AG04449 (cell line): ENCODE results near the gene RASAL3.

Experiments used
- CTCF ChIA-PET: fragments of 350-600 bp; formaldehyde crosslinking; extraction: SDS; loops from one replicate; lab custom pipeline; 2021; ENCODE audit warnings: antibody characterized with exemption; lab: Yijun Ruan, JAX
- POLR2A ChIA-PET: fragments of 400-600, 350-600 bp; formaldehyde crosslinking; extraction: SDS; loops from one replicate; lab custom pipeline; 2020; ENCODE audit warnings: antibody characterized with exemption, inconsistent platforms; lab: Yijun Ruan, JAX
- DNase-seq: peaks from one replicate; pipeline ENCODE4 v3.0.0-alpha.2; 2010; ENCODE audit warnings: low read depth, low spot score
- H3K4me3 ChIP-seq: 2 replicates; pipeline ENCODE4 v1.5.1; 2011; ENCODE audit warnings: low read depth, mild to moderate bottlenecking, control low read depth, low read length
- CTCF ChIP-seq: IDR thresholded peaks from one replicate; pipeline ENCODE4 v1.5.1; 2011; ENCODE audit warnings: mild to moderate bottlenecking, moderate library complexity, low read length, control low read depth, inconsistent platforms; ENCODE audit not compliant: insufficient read depth; ENCODE audit errors: missing control alignments

Gene RASAL3

GRCh38 chr19:15439078-15439799 lies 25.1 kb downstream of the RASAL3 start:
- ChIA-PET CTCF (interaction anchor here (1.1 kb wide), 1 partner anchor 11 kb away, joined by 3 read pairs; no protein-coding TSS in a partner anchor), POLR2A (no interaction called here)
- no peak for DNase-seq
- TF ChIP-seq CTCF: no peak
- H3K4me3 ChIP-seq: no peak overlapping the region

- DNase-seq: no peak
- H3K4me3 ChIP-seq: no peak overlapping the region
- CTCF ChIA-PET: interaction anchor here (0.7 to 3.8 kb wide), 3 partner anchors 10 to 282 kb away, joined by 3 to 22 read pairs (median 3); partner anchors contain the start of gene AKAP8L
- POLR2A ChIA-PET: interaction anchor here (1.2 kb wide), 1 partner anchor 60 kb away, joined by 3 read pairs; no protein-coding TSS in a partner anchor
- no peak for TF ChIP-seq CTCF
Observed at GRCh38 chr19:15438577-15438976, 25.8 kb downstream of the RASAL3 start.

- CTCF ChIA-PET: interaction anchor here (0.7 to 3.8 kb wide), 5 partner anchors 10 to 346 kb away, joined by 3 to 22 read pairs (median 4); partner anchors contain the start of gene AKAP8L
- DNase-seq: no peak
- POLR2A ChIA-PET: interaction anchor here (1.2 to 2.3 kb wide), 2 partner anchors 19 to 59 kb away, joined by 3 to 10 read pairs; partner anchors contain the start of gene AKAP8L
- H3K4me3 ChIP-seq: no peak overlapping the region
- TF ChIP-seq CTCF: no peak
Observed at GRCh38 chr19:15438124-15438496, 26.2 kb downstream of the RASAL3 start.

- CTCF ChIA-PET: interaction anchor here (0.8 to 3.8 kb wide), 10 partner anchors 9 to 345 kb away, joined by 3 to 22 read pairs (median 4); partner anchors contain the start of gene AKAP8L
- POLR2A ChIA-PET: interaction anchor here (1.2 to 2.3 kb wide), 2 partner anchors 18 to 59 kb away, joined by 3 to 10 read pairs; partner anchors contain the start of gene AKAP8L
- no peak overlapping the region for H3K4me3 ChIP-seq
- DNase-seq: no peak
- TF ChIP-seq CTCF: peak; percentile 30
Observed at GRCh38 chr19:15437355-15438123, 26.8 kb downstream of the RASAL3 start.

GRCh38 chr19:15436826-15437110 lies 27.6 kb downstream of the RASAL3 start:
- TF ChIP-seq CTCF: no peak
- no peak overlapping the region for H3K4me3 ChIP-seq
- CTCF ChIA-PET: interaction anchor here (1.0 to 3.8 kb wide), 10 partner anchors 13 to 344 kb away, joined by 3 to 22 read pairs (median 4); partner anchors contain the start of gene AKAP8L
- DNase-seq: no peak
- POLR2A ChIA-PET: interaction anchor here (2.3 kb wide), 1 partner anchor 18 kb away, joined by 10 read pairs; the partner anchor contains the start of gene AKAP8L
